IMR-90 (cell line): ENCODE data around the gene NHSL2. TPM values are rescaled to one million over a fixed set of nuclear protein-coding genes. Genes with fewer than 3 reads are reported as not detected.

ENCODE experiments used
- ATAC-seq: fragments of 200-7000 bp; cut with Tn5 transposase; 2 replicates; pipeline ENCODE4 v1.9.1; 2020; ENCODE audit warnings: low read depth, mild to moderate bottlenecking, moderate library complexity
- BruUV-seq: library from RNA; stranded (reverse); fragments of 400-500 nt; replicated peaks from 2 replicates; lab custom pipeline; 2021; lab: Mats Ljungman, UMichigan
- CTCF ChIA-PET: fragments of 300-600 bp; formaldehyde crosslinking; extraction: SDS; loops from one replicate; lab custom pipeline; 2021; ENCODE audit warnings: antibody characterized with exemption; lab: Yijun Ruan, JAX
- POLR2A ChIA-PET: fragments of 300-600 bp; sonication (Branson Sonifier 250); formaldehyde crosslinking; loops from one replicate; lab custom pipeline; 2022; ENCODE audit warnings: antibody characterized with exemption; ENCODE audit not compliant: unreplicated experiment; lab: Charles Lee
- DNase-seq: peaks from one replicate; pipeline ENCODE4 v3.0.0; 2013
- H2AFZ ChIP-seq: replicated peaks from 2 replicates; pipeline ENCODE3; 2013; ENCODE audit warnings: low read length, mild to moderate bottlenecking; ENCODE audit not compliant: poor library complexity
- H2AK5ac ChIP-seq: 2 replicates; pipeline ENCODE4 v1.6.1; 2013; ENCODE audit warnings: low read depth, low read length, inconsistent platforms
- H2AK9ac ChIP-seq: replicated peaks from 2 replicates; pipeline ENCODE3; 2013; ENCODE audit warnings: mild to moderate bottlenecking, low read depth, low read length, moderate library complexity; ENCODE audit not compliant: poor library complexity
- H2BK120ac ChIP-seq: 2 replicates; pipeline ENCODE4 v1.6.1; 2013; ENCODE audit warnings: low read depth, low read length, inconsistent platforms
- H2BK15ac ChIP-seq: 3 replicates; pipeline ENCODE4 v1.6.1; 2013; ENCODE audit warnings: low read depth, low read length, inconsistent platforms
- H2BK20ac ChIP-seq: 2 replicates; pipeline ENCODE4 v1.6.1; 2013; ENCODE audit warnings: low read depth, mild to moderate bottlenecking, inconsistent platforms, low read length, moderate library complexity
- H2BK5ac ChIP-seq: 2 replicates; pipeline ENCODE4 v1.6.1; 2013; ENCODE audit warnings: mild to moderate bottlenecking, low read depth, low read length, inconsistent platforms; ENCODE audit not compliant: poor library complexity, severe bottlenecking
- H3K14ac ChIP-seq: replicated peaks from 2 replicates; pipeline ENCODE4 v1.6.1; 2013; ENCODE audit warnings: low read depth, low read length, inconsistent platforms
- H3K18ac ChIP-seq: 2 replicates; pipeline ENCODE4 v1.6.1; 2013; ENCODE audit warnings: low read depth, low read length, control low read depth
- H3K23ac ChIP-seq: 2 replicates; pipeline ENCODE4 v1.6.1; 2013; ENCODE audit warnings: low read depth, low read length, inconsistent platforms
- H3K27ac ChIP-seq: 2 replicates; pipeline ENCODE4 v1.5.1; 2013; ENCODE audit warnings: mild to moderate bottlenecking, control low read depth, low read length; ENCODE audit not compliant: insufficient read depth
- H3K27me3 ChIP-seq: 2 replicates; pipeline ENCODE4 v1.6.1; 2013; ENCODE audit warnings: low read length; ENCODE audit not compliant: control insufficient read depth, insufficient read depth
- H3K36me3 ChIP-seq: 2 replicates; pipeline ENCODE4 v1.6.1; 2013; ENCODE audit warnings: low read length, mixed read lengths; ENCODE audit not compliant: control insufficient read depth, insufficient read depth
- H3K4ac ChIP-seq: 2 replicates; pipeline ENCODE4 v1.6.1; 2013; ENCODE audit warnings: low read depth, low read length, inconsistent platforms
- H3K4me1 ChIP-seq: 2 replicates; pipeline ENCODE4 v1.6.1; 2013; ENCODE audit warnings: low read length, mixed read lengths; ENCODE audit not compliant: control insufficient read depth, insufficient read depth
- H3K4me2 ChIP-seq: 2 replicates; pipeline ENCODE4 v1.6.1; 2013; ENCODE audit warnings: low read depth, mild to moderate bottlenecking, control low read depth, low read length, moderate library complexity
- H3K4me3 ChIP-seq: 2 replicates; pipeline ENCODE4 v1.5.1; 2013; ENCODE audit warnings: low read depth, mild to moderate bottlenecking, control low read depth, low read length, moderate library complexity; ENCODE audit not compliant: insufficient read depth
- H3K56ac ChIP-seq: 2 replicates; pipeline ENCODE4 v1.6.1; 2013; ENCODE audit warnings: low read length, inconsistent platforms; ENCODE audit not compliant: insufficient read depth; ENCODE audit errors: extremely low read depth
- H3K79me1 ChIP-seq, 2 experiments: 2 replicates each; pipeline ENCODE4 v1.6.1; 2013; ENCODE audit warnings: low read length in 2 of 2, inconsistent platforms in 1 of 2, low read depth in 1 of 2
- H3K9ac ChIP-seq: 2 replicates; pipeline ENCODE4 v1.6.1; 2013; ENCODE audit warnings: low read depth, low read length, control low read depth
- H3K9me1 ChIP-seq: 2 replicates; pipeline ENCODE4 v1.6.1; 2013; ENCODE audit warnings: low read length, inconsistent platforms; ENCODE audit not compliant: insufficient read depth
- H3K9me3 ChIP-seq: 2 replicates; pipeline ENCODE4 v1.6.1; 2013; ENCODE audit warnings: low read length; ENCODE audit not compliant: control insufficient read depth, insufficient read depth
- H4K20me1 ChIP-seq: 2 replicates; pipeline ENCODE4 v1.6.1; 2013; ENCODE audit warnings: low read length, inconsistent platforms; ENCODE audit not compliant: insufficient read depth
- H4K5ac ChIP-seq: 2 replicates; pipeline ENCODE4 v1.6.1; 2013; ENCODE audit warnings: mild to moderate bottlenecking, low read depth, low read length, control low read depth
- H4K8ac ChIP-seq, 2 experiments: 2 replicates each; pipeline ENCODE4 v1.6.1; 2013; ENCODE audit warnings: low read depth in 2 of 2, low read length in 2 of 2, control low read depth in 1 of 2, inconsistent platforms in 1 of 2
- H4K91ac ChIP-seq: 2 replicates; pipeline ENCODE4 v1.6.1; 2013; ENCODE audit warnings: low read depth, low read length, inconsistent platforms; ENCODE audit not compliant: insufficient read depth
- CEBPB ChIP-seq: IDR thresholded peaks from 2 replicates; pipeline ENCODE4 v1.6.1; 2012; ENCODE audit warnings: low read depth, low read length, improper control_type of control experiment
- NFE2L2 ChIP-seq: fragments of 150-350 bp; IDR thresholded peaks from 2 replicates; pipeline ENCODE4 v1.6.1; 2016; ENCODE audit warnings: low read depth, mild to moderate bottlenecking, low read length
- SMC3 ChIP-seq: fragments of 150-350 bp; IDR thresholded peaks from 2 replicates; pipeline ENCODE4 v1.6.1; 2016; ENCODE audit warnings: low read depth, mild to moderate bottlenecking, antibody characterized with exemption, low read length, moderate library complexity
- WGBS, 2 experiments: methylation state at CpG; one replicate each; pipeline versions ENCODE4 v1.1.5 to v1.1.7; 2013; ENCODE audit warnings: missing lambda C conversion rate in 2 of 2; ENCODE audit not compliant: insufficient read length in 1 of 2; ENCODE audit errors: extremely low coverage in 2 of 2; 5-methylcytosine and 5-hydroxymethylcytosine counted together
- dilution Hi-C: fragments of 300-500 bp; cut with HindIII; formaldehyde crosslinking; loops from one replicate; pipeline ENCODE4 v1.14.3; 2018; ENCODE audit warnings: low sequenced_read_pairs; ENCODE audit not compliant: unreplicated experiment
- in situ Hi-C: fragments of 300-500 bp; cut with MboI; formaldehyde crosslinking; loops from 3 replicates; pipeline ENCODE4 v1.14.3; 2019; ENCODE audit warnings: low sequenced_read_pairs, inconsistent platforms, mixed read lengths
- intact Hi-C: fragments of 100-400 bp; cut with micrococcal nuclease; formaldehyde crosslinking; loops from 2 replicates; pipeline ENCODE4 v1.10.0; 2022
- polyA plus RNA-seq, 3 experiments: library from polyadenylated mRNA; depleted of rRNA; stranded (reverse); fragments of >200 nt; gene quantifications; 2 replicates each; pipeline ENCODE4 v1.2.3, GENCODE V29; 2012; ENCODE audit warnings: low replicate concordance in 1 of 3
- total RNA-seq: library from RNA; depleted of rRNA; stranded (reverse); fragments of >200 nt; gene quantifications from 2 replicates; pipeline ENCODE4 v1.2.3, GENCODE V29; 2012

Gene NHSL2
- total and polyA plus RNA-seq, 2 of the 4 experiments (the other 2 are of a cell fraction), result 0.72 to 0.75 TPM

DNA sequence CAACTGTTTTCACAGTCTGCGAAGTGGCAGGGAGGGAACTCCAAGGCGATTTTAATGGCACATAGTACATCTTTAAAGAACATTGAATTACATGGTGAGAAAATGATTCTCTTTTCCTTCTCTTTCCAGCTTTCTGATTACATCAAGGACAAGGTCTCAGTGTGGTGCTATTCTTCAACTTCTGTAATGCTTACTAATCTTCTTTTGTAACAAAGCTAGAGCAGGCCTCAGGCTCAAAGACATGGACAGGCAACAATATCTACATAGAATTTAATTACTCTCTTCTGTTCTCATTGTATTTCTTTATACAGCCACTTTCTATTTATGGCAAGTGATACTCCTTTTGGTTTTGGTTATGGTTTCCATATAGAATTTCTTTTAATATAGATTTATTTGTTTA lies 172.6 kb downstream of the NHSL2 start:
- Histone ChIP-seq H2BK5ac (no peak overlapping the region), H2BK20ac (no peak overlapping the region), H3K36me3 (no peaks in the 10 kb centered on the region), H3K4me2 (no peak overlapping the region), H3K9me1 (no peaks in the 10 kb centered on the region), H2BK120ac (no peak overlapping the region), H3K14ac (no peak overlapping the region), H2AK5ac (no peak overlapping the region), H3K9ac (no peak overlapping the region), H4K5ac (no peak overlapping the region), H3K9me3 (peaks cover 1% of the 10 kb centered on the region; the same call in 1 of the 2 replicates), H3K4ac (no peak overlapping the region), H2AK9ac (no peak overlapping the region), H4K8ac (no peak overlapping the region), H4K91ac (no peak overlapping the region), H3K18ac (no peak overlapping the region), H2AFZ (no peak overlapping the region), H3K4me1 (no peaks in the 10 kb centered on the region), H4K20me1 (no peaks in the 10 kb centered on the region), H2BK15ac (no peak overlapping the region), H3K27me3 (peaks cover 52% of the 10 kb centered on the region), H3K23ac (no peak overlapping the region), H3K56ac (no peak overlapping the region), H3K4me3 (no peak overlapping the region), H3K27ac (no peak overlapping the region), H3K79me1 (no peaks in the 10 kb centered on the region)
- BruUV-seq, result no TSS peak
- no peak for DNase-seq
- CTCF ChIA-PET, result no interaction called here
- in situ Hi-C loops (no loop called here), dilution Hi-C loops (no loop called here), intact Hi-C loops (no loop called here)
- POLR2A ChIA-PET, result no interaction called here
- TF ChIP-seq CEBPB (no peak), NFE2L2 (no peak), SMC3 (no peak)
- WGBS, 2 experiments, result no CpG with 5 or more reads among the region's 2 CpGs
- no peak for ATAC-seq
